Camera-type eye (tissue), 1 donor: Measurements from ENCODE around the gene IDUA. TPM values are rescaled to one million over a fixed set of nuclear protein-coding genes. Genes with fewer than 3 reads are reported as not detected.

Source experiments
- total RNA-seq: library from RNA; depleted of rRNA; stranded (reverse); fragments of >200 nt; gene quantifications from one replicate; pipeline ENCODE4 v1.2.3, GENCODE V29; 2014

IDUA gene
- total RNA-seq = 18.9 TPM

GRCh38 chr4:986879-987623, at the start of gene IDUA:
IDUA (plus strand) TSS chr4:987044; CDS start chr4:987085, 41 bp downstream.

GRCh38 chr4:973431-974397, 13.1 kb upstream of the IDUA start, which contains the start of gene DGKQ:
DGKQ (minus strand) TSS chr4:973569; CDS start chr4:973482, 87 bp downstream.

GRCh38 chr4:993111-994029, 6.5 kb downstream of the IDUA start, which contains the start of gene SLC26A1:
SLC26A1 (minus strand) TSS chr4:993404; CDS start chr4:991703, 1,701 bp downstream.

GRCh38 chr4:1011022-1011665, 24.3 kb downstream of the IDUA start, which contains the start of gene FGFRL1:
FGFRL1 (plus strand) TSS chr4:1011626; CDS start chr4:1012486, 860 bp downstream.

Other genes starting within 250 kb of the IDUA start
- 9.2 TPM for gene CPLX1, start 160.9 kb upstream of the IDUA start, total RNA-seq
- gene GAK, start 54.7 kb upstream of the IDUA start, total RNA-seq = 83.1 TPM
- 22.4 TPM for gene TMEM175, start 54.6 kb upstream of the IDUA start, total RNA-seq
- 8.8 TPM for gene DGKQ, start 13.5 kb upstream of the IDUA start, total RNA-seq
- 0.49 TPM for gene SLC26A1, start 6.4 kb downstream of the IDUA start, total RNA-seq
- 31.2 TPM for gene FGFRL1, start 24.6 kb downstream of the IDUA start, total RNA-seq
- gene RNF212, start 126.5 kb downstream of the IDUA start, total RNA-seq = 1.6 TPM
- 69.1 TPM for gene SPON2, start 185.5 kb downstream of the IDUA start, total RNA-seq